Measurements from ENCODE around the gene CEP63. TPM values are rescaled to one million over a fixed set of nuclear protein-coding genes. Genes with fewer than 3 reads are reported as not detected.

CEP63 gene
- total and polyA plus RNA-seq, 12 donors: 20.1 to 38.8 (median 30.8) TPM

GRCh38 chr3:134559591-134559990 is 73.7 kb downstream of the CEP63 start:
- H3K27me3 ChIP-seq: no peaks in the 10 kb centered on the region
- H3K27ac ChIP-seq: no peak overlapping the region
- peaks cover 0 to 72% (median 23%) of the 10 kb centered on the region in 9 donors for H3K36me3 ChIP-seq
- no peak for ATAC-seq
- H3K4me1 ChIP-seq: no peaks in the 10 kb centered on the region
- WGBS, 2 donors: 97 to 98% methylated on average over 3 of the region's 3 CpGs
- H3K9me3 ChIP-seq: no peaks in the 10 kb centered on the region
- H3K4me3 ChIP-seq: no peak overlapping the region
- TF ChIP-seq CTCF (IDR thresholded peaks at IDR 0.05): no peak
- intact Hi-C loops (cut with DNase I): no loop called here
- DNase-seq: no peak

- Histone ChIP-seq H3K36me3 (peaks cover 0 to 63% (median 17%) of the 10 kb centered on the region in 9 donors), H3K9me3 (no peaks in the 10 kb centered on the region), H3K27me3 (no peaks in the 10 kb centered on the region), H3K27ac (no peak overlapping the region), H3K4me1 (no peaks in the 10 kb centered on the region), H3K4me3 (no peak overlapping the region)
- WGBS, 2 donors: 84 to 89% methylated on average over 4 of the region's 4 CpGs
- ATAC-seq (no peak), DNase-seq (no peak)
- intact Hi-C loops (cut with DNase I): no loop called here
- no peak for TF ChIP-seq CTCF (IDR thresholded peaks at IDR 0.05)
Measured at GRCh38 chr3:134562055-134562454, 76.2 kb downstream of the CEP63 start.

GRCh38 chr3:134563601-134564000 is 77.7 kb downstream of the CEP63 start:
- H3K36me3 ChIP-seq: peaks cover 0 to 47% (median 14%) of the 10 kb centered on the region in 9 donors
- H3K27ac ChIP-seq: no peak overlapping the region
- H3K4me1 ChIP-seq: no peaks in the 10 kb centered on the region
- ATAC-seq: no peak
- intact Hi-C loops (cut with DNase I): no loop called here
- no peaks in the 10 kb centered on the region for H3K27me3 ChIP-seq
- no peak for TF ChIP-seq CTCF (IDR thresholded peaks at IDR 0.05)
- DNase-seq: no peak
- H3K9me3 ChIP-seq: peaks cover 0 to 3% (median 0%) of the 10 kb centered on the region in 11 donors
- 96 to 97% methylated on average over 6 of the region's 6 CpGs for WGBS, 2 donors
- no peak overlapping the region for H3K4me3 ChIP-seq

GRCh38 chr3:134564991-134565390 is 79.1 kb downstream of the CEP63 start:
- Histone ChIP-seq H3K27ac (no peak overlapping the region), H3K9me3 (peaks cover 0 to 10% (median 0%) of the 10 kb centered on the region in 11 donors), H3K36me3 (peaks cover 0 to 33% (median 5%) of the 10 kb centered on the region in 9 donors), H3K4me1 (no peaks in the 10 kb centered on the region), H3K27me3 (no peaks in the 10 kb centered on the region), H3K4me3 (no peak overlapping the region)
- 95 to 98% methylated on average over 2 of the region's 2 CpGs for WGBS, 2 donors
- TF ChIP-seq CTCF (IDR thresholded peaks at IDR 0.05): no peak
- ATAC-seq (no peak), DNase-seq (no peak)
- intact Hi-C loops (cut with DNase I): no loop called here

All from heart right ventricle (tissue), 16 donors.